ENCODE data around the gene LRP8. TPM values are rescaled to one million over a fixed set of nuclear protein-coding genes. Genes with fewer than 3 reads are reported as not detected.

Gene LRP8
- total RNA-seq, 1 donor from 2014 or later, result 7.1 TPM

- DNase-seq (ENCODE audit: low spot score), result no peak
- Mint-ChIP-seq H3K27ac (ENCODE audit: unreplicated experiment) (no peak overlapping the region), H3K27me3 (ENCODE audit: low read depth) (no peaks in the 10 kb centered on the region), H3K9me3 (ENCODE audit: low read depth) (no peaks in the 10 kb centered on the region), H3K36me3 (ENCODE audit: low read depth) (no peaks in the 10 kb centered on the region), H3K4me3 (ENCODE audit: unreplicated experiment) (no peak overlapping the region), H3K4me1 (ENCODE audit: low read depth) (peaks cover 7% of the 10 kb centered on the region)
- no peak for TF ChIP-seq CTCF (IDR thresholded peaks at IDR 0.05)
Observed at GRCh38 chr1:53309802-53310201, 18.1 kb downstream of the LRP8 start.

GRCh38 chr1:53308506-53308905 lies 19.4 kb downstream of the LRP8 start:
- Mint-ChIP-seq H3K4me1 (ENCODE audit: low read depth) (peaks cover 16% of the 10 kb centered on the region), H3K4me3 (ENCODE audit: unreplicated experiment) (no peak overlapping the region), H3K27me3 (ENCODE audit: low read depth) (no peaks in the 10 kb centered on the region), H3K9me3 (ENCODE audit: low read depth) (no peaks in the 10 kb centered on the region), H3K27ac (ENCODE audit: unreplicated experiment) (no peak overlapping the region), H3K36me3 (ENCODE audit: low read depth) (no peaks in the 10 kb centered on the region)
- TF ChIP-seq CTCF (IDR thresholded peaks at IDR 0.05), result no peak
- no peak for DNase-seq (ENCODE audit: low spot score)

- TF ChIP-seq CTCF (IDR thresholded peaks at IDR 0.05), result no peak
- Mint-ChIP-seq H3K27ac (ENCODE audit: unreplicated experiment) (no peak overlapping the region), H3K4me1 (ENCODE audit: low read depth) (peaks cover 18% of the 10 kb centered on the region), H3K4me3 (ENCODE audit: unreplicated experiment) (no peak overlapping the region), H3K9me3 (ENCODE audit: low read depth) (no peaks in the 10 kb centered on the region), H3K36me3 (ENCODE audit: low read depth) (no peaks in the 10 kb centered on the region), H3K27me3 (ENCODE audit: low read depth) (no peaks in the 10 kb centered on the region)
- no peak for DNase-seq (ENCODE audit: low spot score)
Observed at GRCh38 chr1:53307037-53307436, 20.8 kb downstream of the LRP8 start.

- TF ChIP-seq CTCF (IDR thresholded peaks at IDR 0.05), result no peak
- H3K27me3 Mint-ChIP-seq (ENCODE audit: low read depth), result no peaks in the 10 kb centered on the region
- no peaks in the 10 kb centered on the region for H3K9me3 Mint-ChIP-seq (ENCODE audit: low read depth)
- H3K36me3 Mint-ChIP-seq (ENCODE audit: low read depth), result no peaks in the 10 kb centered on the region
- DNase-seq (ENCODE audit: low spot score), result no peak
- H3K4me3 Mint-ChIP-seq (ENCODE audit: unreplicated experiment), result no peak overlapping the region
- no peak overlapping the region for H3K27ac Mint-ChIP-seq (ENCODE audit: unreplicated experiment)
- H3K4me1 Mint-ChIP-seq (ENCODE audit: low read depth), result peaks cover 16% of the 10 kb centered on the region
Observed at GRCh38 chr1:53306168-53306567, 21.7 kb downstream of the LRP8 start.

- no peak overlapping the region for H3K4me3 Mint-ChIP-seq (ENCODE audit: unreplicated experiment)
- H3K27me3 Mint-ChIP-seq (ENCODE audit: low read depth), result no peaks in the 10 kb centered on the region
- H3K36me3 Mint-ChIP-seq (ENCODE audit: low read depth), result no peaks in the 10 kb centered on the region
- TF ChIP-seq CTCF (IDR thresholded peaks at IDR 0.05), result no peak
- no peak overlapping the region for H3K27ac Mint-ChIP-seq (ENCODE audit: unreplicated experiment)
- H3K4me1 Mint-ChIP-seq (ENCODE audit: low read depth), result peaks cover 16% of the 10 kb centered on the region
- no peaks in the 10 kb centered on the region for H3K9me3 Mint-ChIP-seq (ENCODE audit: low read depth)
- no peak for DNase-seq (ENCODE audit: low spot score)
Observed at GRCh38 chr1:53305650-53306049, 22.2 kb downstream of the LRP8 start.

Measured in chondrocyte (in vitro differentiated cells).